PC-9 (cell line): ENCODE data around the gene AKAP13. TPM values are rescaled to one million over a fixed set of nuclear protein-coding genes. Genes with fewer than 3 reads are reported as not detected.

Experiments used
- BruUV-seq: library from RNA; stranded (reverse); fragments of 400-500 nt; replicated peaks from 2 replicates; lab custom pipeline; 2021; lab: Mats Ljungman, UMichigan
- CTCF ChIA-PET: fragments of 300-600 bp; sonication (Branson Sonifier 250); formaldehyde crosslinking; loops from one replicate; lab custom pipeline; 2022; ENCODE audit warnings: antibody characterized with exemption; lab: Charles Lee
- POLR2A ChIA-PET: fragments of 300-600 bp; sonication (Branson Sonifier 250); formaldehyde crosslinking; loops from one replicate; lab custom pipeline; 2022; ENCODE audit warnings: antibody characterized with exemption; ENCODE audit not compliant: unreplicated experiment; lab: Charles Lee
- DNase-seq, 2 experiments: peaks; one replicate each; pipeline versions ENCODE4 v3.0.0 to v3.0.0-alpha.2; 2015 to 2022; ENCODE audit warnings: mixed read lengths in 1 of 2
- H2AFZ ChIP-seq: fragments of 200-600 bp; sonication (generic); 2 replicates; pipeline ENCODE4 v1.8.1; 2017; ENCODE audit warnings: antibody characterized with exemption
- H3F3A ChIP-seq: fragments of 200-600 bp; sonication (generic); 2 replicates; pipeline ENCODE4 v1.8.1; 2017; ENCODE audit warnings: antibody characterized with exemption, mild to moderate bottlenecking, low read depth; ENCODE audit not compliant: insufficient read depth
- H3K27ac ChIP-seq: fragments of 200-600 bp; sonication (generic); 2 replicates; pipeline ENCODE4 v1.6.1; 2016; ENCODE audit warnings: mixed run types
- H3K27me3 ChIP-seq: fragments of 200-600 bp; sonication (generic); 2 replicates; pipeline ENCODE4 v1.6.1; 2016; ENCODE audit warnings: low read depth, mixed run types; ENCODE audit not compliant: insufficient read depth
- H3K36me3 ChIP-seq: fragments of 200-600 bp; sonication (generic); 2 replicates; pipeline ENCODE4 v1.6.1; 2016; ENCODE audit warnings: low read depth, mixed run types
- H3K4me1 ChIP-seq: fragments of 200-600 bp; sonication (generic); replicated peaks from 2 replicates; pipeline ENCODE4 v1.6.1; 2016; ENCODE audit warnings: mixed run types; ENCODE audit not compliant: insufficient read depth
- H3K4me2 ChIP-seq: fragments of 200-600 bp; sonication (generic); 2 replicates; pipeline ENCODE4 v1.6.1; 2017; ENCODE audit warnings: mixed run types
- H3K4me3 ChIP-seq: fragments of 200-600 bp; sonication (generic); 2 replicates; pipeline ENCODE4 v1.6.1; 2016; ENCODE audit warnings: mixed run types
- H3K79me2 ChIP-seq: fragments of 200-600 bp; sonication (generic); 2 replicates; pipeline ENCODE4 v1.6.1; 2017; ENCODE audit warnings: low read depth, mixed run types
- H3K9me2 ChIP-seq: fragments of 200-600 bp; sonication (generic); 2 replicates; pipeline ENCODE4 v1.8.1; 2017; ENCODE audit warnings: mild to moderate bottlenecking; ENCODE audit not compliant: insufficient read depth
- H3K9me3 ChIP-seq: fragments of 200-600 bp; sonication (generic); 2 replicates; pipeline ENCODE4 v1.8.1; 2016; ENCODE audit warnings: low read depth; ENCODE audit not compliant: insufficient read depth
- H4K20me1 ChIP-seq: fragments of 200-600 bp; sonication (generic); 2 replicates; pipeline ENCODE4 v1.8.1; 2017; ENCODE audit not compliant: insufficient read depth
- EZH2 ChIP-seq: fragments of 200-600 bp; sonication (generic); IDR thresholded peaks from 2 replicates; pipeline ENCODE4 v1.8.0; 2017; ENCODE audit warnings: antibody characterized with exemption, low read depth
- intact Hi-C: fragments of 100-400 bp; cut with micrococcal nuclease; formaldehyde crosslinking; loops from one replicate; pipeline ENCODE4 v1.10.0; 2022; ENCODE audit not compliant: unreplicated experiment
- total RNA-seq: library from RNA; stranded (reverse); gene quantifications from 2 replicates; pipeline ENCODE4 v1.2.3, GENCODE V29; 2021
- TF ChIP-seq, protein P1 (sequence below): fragments of 200-600 bp; sonication (generic); conservative IDR thresholded peaks from 2 replicates; pipeline ENCODE4 v1.6.1; 2017; ENCODE audit warnings: mixed run types, antibody characterized with exemption, mild to moderate bottlenecking, moderate library complexity

Gene AKAP13
- total RNA-seq, 1 experiment from 2014 or later: 82.5 TPM

DNA sequence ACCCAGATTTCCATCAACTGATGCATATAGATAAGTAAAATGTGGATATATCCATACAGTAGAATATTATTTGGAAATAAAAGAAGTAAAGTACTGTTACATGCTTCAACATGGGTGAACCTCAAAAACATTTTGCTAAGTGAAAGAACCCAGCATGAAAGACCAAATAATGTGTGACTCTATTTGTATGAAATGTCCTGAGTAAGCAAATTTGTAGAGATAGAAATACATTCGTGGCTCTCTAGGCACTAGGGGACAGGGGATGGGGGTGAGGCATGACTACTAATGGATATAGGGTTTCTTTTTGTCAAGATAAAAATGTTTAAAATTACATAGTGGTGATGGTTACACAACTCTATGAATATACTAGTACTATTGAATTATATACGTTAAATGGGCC is 250.6 kb downstream of the AKAP13 start:
- Histone ChIP-seq H3F3A (no peaks in the 10 kb centered on the region), H3K4me1 (no peaks in the 10 kb centered on the region), H3K4me2 (no peak overlapping the region), H3K27me3 (no peaks in the 10 kb centered on the region), H3K79me2 (0 out of 2 replicates have a peak, but pooled peaks cover 3% of the 10 kb centered on the region), H4K20me1 (peaks cover 3% of the 10 kb centered on the region; the same call in 1 of the 2 replicates), H3K36me3 (no peaks in the 10 kb centered on the region), H3K27ac (no peak overlapping the region), H3K9me3 (peaks cover 5% of the 10 kb centered on the region; the same call in 1 of the 2 replicates), H3K4me3 (no peak overlapping the region), H2AFZ (no peak overlapping the region), H3K9me2 (no peaks in the 10 kb centered on the region; the same call in 1 of the 2 replicates)
- no peak for TF ChIP-seq EZH2
- TF ChIP-seq, protein P1, sequence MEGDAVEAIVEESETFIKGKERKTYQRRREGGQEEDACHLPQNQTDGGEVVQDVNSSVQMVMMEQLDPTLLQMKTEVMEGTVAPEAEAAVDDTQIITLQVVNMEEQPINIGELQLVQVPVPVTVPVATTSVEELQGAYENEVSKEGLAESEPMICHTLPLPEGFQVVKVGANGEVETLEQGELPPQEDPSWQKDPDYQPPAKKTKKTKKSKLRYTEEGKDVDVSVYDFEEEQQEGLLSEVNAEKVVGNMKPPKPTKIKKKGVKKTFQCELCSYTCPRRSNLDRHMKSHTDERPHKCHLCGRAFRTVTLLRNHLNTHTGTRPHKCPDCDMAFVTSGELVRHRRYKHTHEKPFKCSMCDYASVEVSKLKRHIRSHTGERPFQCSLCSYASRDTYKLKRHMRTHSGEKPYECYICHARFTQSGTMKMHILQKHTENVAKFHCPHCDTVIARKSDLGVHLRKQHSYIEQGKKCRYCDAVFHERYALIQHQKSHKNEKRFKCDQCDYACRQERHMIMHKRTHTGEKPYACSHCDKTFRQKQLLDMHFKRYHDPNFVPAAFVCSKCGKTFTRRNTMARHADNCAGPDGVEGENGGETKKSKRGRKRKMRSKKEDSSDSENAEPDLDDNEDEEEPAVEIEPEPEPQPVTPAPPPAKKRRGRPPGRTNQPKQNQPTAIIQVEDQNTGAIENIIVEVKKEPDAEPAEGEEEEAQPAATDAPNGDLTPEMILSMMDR: no peak
- no peak for DNase-seq
- POLR2A ChIA-PET: no interaction called here
- intact Hi-C loops: no loop called here
- no TSS peak for BruUV-seq
- CTCF ChIA-PET: no interaction called here

DNA sequence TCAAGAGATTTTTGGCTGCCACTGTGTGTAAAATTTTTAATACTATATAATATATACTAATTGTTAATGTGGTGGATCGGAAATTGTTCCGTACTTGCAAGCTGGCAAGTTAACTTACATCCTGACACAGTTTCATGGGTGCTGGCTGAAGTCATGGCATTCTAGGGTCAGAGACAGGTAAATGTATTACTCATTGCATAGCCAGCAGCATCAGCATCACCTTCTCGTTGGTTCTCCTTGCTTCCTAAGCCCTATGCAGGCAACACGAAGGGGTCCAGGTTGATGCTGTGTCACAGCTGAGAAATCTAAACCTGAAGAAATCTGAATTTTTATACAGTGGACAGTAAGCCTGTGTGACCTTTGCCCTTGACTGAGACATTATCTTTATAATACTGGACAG is 251.6 kb downstream of the AKAP13 start:
- H4K20me1 ChIP-seq: peaks cover 3% of the 10 kb centered on the region; the same call in 1 of the 2 replicates
- DNase-seq: no peak
- ChIA-PET CTCF (no interaction called here), POLR2A (interaction anchor here (0.7 kb wide), 1 partner anchor 335 kb away, joined by 4 read pairs; no protein-coding TSS in a partner anchor)
- no peak overlapping the region for H3K27ac ChIP-seq
- no peaks in the 10 kb centered on the region for H3K4me1 ChIP-seq
- H3K4me3 ChIP-seq: no peak overlapping the region
- BruUV-seq: no TSS peak
- peaks cover 3% of the 10 kb centered on the region; the same call in 1 of the 2 replicates for H3K79me2 ChIP-seq
- TF ChIP-seq, protein P1: no peak
- no peak for TF ChIP-seq EZH2
- H3K4me2 ChIP-seq: no peak overlapping the region
- H3F3A ChIP-seq: no peaks in the 10 kb centered on the region
- intact Hi-C loops: no loop called here
- H3K9me3 ChIP-seq: peaks cover 5% of the 10 kb centered on the region; the same call in 1 of the 2 replicates
- H2AFZ ChIP-seq: no peak overlapping the region
- H3K36me3 ChIP-seq: no peaks in the 10 kb centered on the region
- H3K9me2 ChIP-seq: no peaks in the 10 kb centered on the region; the same call in 1 of the 2 replicates
- H3K27me3 ChIP-seq: no peaks in the 10 kb centered on the region

DNA sequence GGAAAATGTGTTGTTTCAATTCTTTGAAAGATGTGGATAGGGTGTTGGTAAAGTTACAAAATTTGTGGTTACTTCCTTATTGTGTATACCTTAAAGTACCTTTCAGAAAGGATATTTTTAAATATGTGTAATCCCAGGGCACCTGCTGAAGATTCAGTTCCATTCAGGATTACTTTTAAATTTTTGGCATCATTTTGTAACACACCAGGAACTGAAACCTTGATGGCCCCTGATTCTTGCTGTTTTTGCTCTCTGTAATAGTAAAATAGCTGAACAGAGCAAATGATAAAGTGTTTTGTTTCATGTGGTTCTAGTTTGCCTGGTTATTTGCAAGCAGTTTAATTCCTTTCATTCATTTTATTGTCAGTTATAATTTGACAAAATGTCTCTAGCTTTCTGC is 253.5 kb downstream of the AKAP13 start:
- no peaks in the 10 kb centered on the region for H3F3A ChIP-seq
- no peak overlapping the region for H2AFZ ChIP-seq
- H3K4me2 ChIP-seq: no peak overlapping the region
- no TSS peak for BruUV-seq
- H3K9me3 ChIP-seq: peaks cover 5% of the 10 kb centered on the region; the same call in 1 of the 2 replicates
- no peaks in the 10 kb centered on the region for H3K4me1 ChIP-seq
- intact Hi-C loops: no loop called here
- no peaks in the 10 kb centered on the region; the same call in 1 of the 2 replicates for H3K9me2 ChIP-seq
- H3K79me2 ChIP-seq: peaks cover 3% of the 10 kb centered on the region; the same call in 1 of the 2 replicates
- no peak overlapping the region for H3K27ac ChIP-seq
- no peaks in the 10 kb centered on the region for H3K27me3 ChIP-seq
- CTCF ChIA-PET: no interaction called here
- no peak overlapping the region for H3K4me3 ChIP-seq
- no peaks in the 10 kb centered on the region for H3K36me3 ChIP-seq
- TF ChIP-seq, protein P1: no peak
- no peak for TF ChIP-seq EZH2
- no peak for DNase-seq
- POLR2A ChIA-PET: no interaction called here
- H4K20me1 ChIP-seq: no peaks in the 10 kb centered on the region; the same call in 1 of the 2 replicates
